HG02759 (cell line): ENCODE results near the gene MRTO4.
"Not testable (repeated sequence)": the region's sequence is repeated elsewhere in the genome, so short reads cannot be mapped to it uniquely, and the experiment has no call there.

Experiments
- ATAC-seq: cut with Tn5 transposase; IDR thresholded peaks from one replicate; pipeline ENCODE4 v1.9.1; 2021; ENCODE audit warnings: mild to moderate bottlenecking, moderate library complexity; ENCODE audit not compliant: unreplicated experiment

MRTO4 gene

GRCh38 chr1:19269427-19270342, 18.1 kb downstream of the MRTO4 start:
- not testable (repeated sequence) for ATAC-seq

DNA sequence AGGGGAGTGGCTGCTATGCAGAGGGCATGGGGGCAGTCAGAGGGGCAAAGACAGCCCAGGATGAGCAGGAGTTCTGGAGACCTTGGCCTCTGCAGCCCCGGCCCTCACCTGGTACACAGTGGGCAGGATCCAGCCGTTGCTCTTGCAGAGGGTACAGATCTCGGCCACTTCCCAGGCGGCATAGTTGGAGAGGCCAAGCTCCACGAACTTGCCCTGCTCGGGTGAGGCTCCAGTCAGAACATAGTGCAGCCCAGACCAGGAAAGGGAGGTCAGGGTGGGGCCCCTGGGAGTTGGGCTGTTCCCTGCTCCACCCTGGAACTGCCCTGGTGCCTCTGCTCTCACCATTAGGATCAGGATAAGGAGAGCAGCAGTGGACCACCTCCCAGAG, 18.7 kb downstream of the MRTO4 start:
- ATAC-seq: not testable (repeated sequence)

DNA sequence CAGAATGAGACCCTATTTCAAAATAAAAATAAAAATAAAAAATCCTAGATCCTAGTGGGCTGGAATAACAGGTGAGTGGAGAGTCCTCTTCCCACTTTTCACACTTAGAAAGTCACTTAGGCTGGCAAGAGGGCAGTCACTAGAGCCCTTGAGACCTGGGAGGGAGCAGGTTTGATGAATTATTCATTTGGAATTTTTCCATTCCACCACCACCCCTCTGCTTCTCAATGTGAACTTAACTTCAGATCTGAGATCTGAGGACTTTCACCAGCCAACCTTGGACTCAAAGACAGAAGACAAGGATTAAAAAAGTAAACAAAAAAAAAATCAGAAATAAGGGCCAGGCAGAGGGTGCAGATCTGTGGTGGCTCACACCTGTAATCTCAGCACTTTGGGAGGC, 20.5 kb downstream of the MRTO4 start:
- ATAC-seq: no peak

DNA sequence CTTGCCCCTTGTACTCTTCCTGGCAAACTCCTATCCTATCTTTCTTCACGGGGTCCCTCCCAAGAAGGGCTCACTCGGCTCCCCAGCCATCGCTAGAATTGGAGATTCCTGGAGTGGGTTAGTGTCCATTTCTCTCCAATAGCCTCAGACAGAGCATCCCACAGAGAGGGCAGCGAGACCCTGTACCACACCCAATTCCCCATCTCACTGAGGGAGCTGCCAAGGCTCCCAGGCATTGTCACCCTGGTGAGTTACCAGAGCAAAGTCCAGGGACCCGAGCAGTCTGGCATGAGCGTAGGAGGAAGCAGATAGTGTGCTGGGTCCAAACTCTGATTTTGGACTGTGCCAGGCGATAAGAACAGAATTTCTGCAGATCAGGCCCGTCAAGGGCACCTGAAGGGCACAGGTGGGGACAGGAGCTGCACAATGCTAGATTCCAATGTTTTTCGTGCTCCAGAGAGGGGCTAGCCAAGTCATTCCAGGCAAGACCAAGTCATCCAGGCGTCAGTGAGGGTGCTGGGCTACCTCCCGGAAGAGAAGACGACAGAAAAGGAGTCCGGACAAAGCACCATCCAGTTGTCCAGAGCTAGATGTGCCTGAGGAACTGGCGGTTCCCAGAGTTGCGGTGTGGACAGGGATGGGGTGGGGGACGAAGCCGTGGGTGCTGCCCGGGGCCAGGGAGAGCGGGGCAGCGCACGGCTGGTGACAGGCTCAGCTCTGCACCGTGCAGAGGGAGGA, 21.7 kb downstream of the MRTO4 start:
- ATAC-seq: no peak

- not testable (repeated sequence) for ATAC-seq
Measured at GRCh38 chr1:19273844-19274531, 22.4 kb downstream of the MRTO4 start.

DNA sequence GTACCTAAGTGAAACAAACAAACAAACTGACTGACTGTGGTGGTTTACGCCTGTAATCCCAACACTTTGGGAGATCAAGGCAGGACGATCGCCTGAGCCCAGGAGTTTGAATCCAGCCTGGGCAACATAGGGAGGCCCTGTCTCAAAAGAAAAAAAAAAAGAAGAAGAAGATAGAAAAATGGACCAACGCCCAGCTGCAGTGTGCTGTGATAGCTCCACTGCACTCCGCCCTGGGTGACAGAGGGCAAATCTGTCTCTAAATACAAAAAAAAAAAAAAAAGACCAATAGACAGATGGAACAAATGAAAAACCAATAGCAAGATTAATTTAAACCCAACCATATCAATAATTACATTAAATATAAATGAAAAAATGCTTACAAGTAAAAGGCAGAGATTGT, 23.0 kb downstream of the MRTO4 start:
- no peak for ATAC-seq

- no peak for ATAC-seq
Measured at GRCh38 chr1:19283891-19284290, 32.3 kb downstream of the MRTO4 start.

DNA sequence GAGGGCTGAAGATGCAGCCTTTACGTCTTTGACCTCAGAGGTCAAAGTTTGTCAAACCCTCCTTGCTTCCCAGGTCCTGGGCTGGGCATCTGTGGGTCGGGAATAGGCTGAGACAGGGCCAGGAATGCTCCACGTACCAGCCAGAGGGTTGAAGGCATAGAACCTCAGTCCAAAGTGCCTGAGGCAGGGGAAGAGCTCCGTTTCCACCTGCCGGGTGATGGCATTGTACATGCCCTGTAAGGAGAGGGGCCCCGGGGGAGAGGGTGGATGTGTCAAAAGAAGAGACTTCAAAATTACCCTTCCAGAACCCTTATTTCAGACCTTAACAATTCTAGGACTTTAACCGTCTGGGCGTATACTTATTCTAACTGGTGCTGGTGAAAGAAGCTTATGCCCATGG, 33.3 kb downstream of the MRTO4 start:
- no peak for ATAC-seq

GRCh38 chr1:19285366-19285765, 33.8 kb downstream of the MRTO4 start:
- not testable (repeated sequence) for ATAC-seq

DNA sequence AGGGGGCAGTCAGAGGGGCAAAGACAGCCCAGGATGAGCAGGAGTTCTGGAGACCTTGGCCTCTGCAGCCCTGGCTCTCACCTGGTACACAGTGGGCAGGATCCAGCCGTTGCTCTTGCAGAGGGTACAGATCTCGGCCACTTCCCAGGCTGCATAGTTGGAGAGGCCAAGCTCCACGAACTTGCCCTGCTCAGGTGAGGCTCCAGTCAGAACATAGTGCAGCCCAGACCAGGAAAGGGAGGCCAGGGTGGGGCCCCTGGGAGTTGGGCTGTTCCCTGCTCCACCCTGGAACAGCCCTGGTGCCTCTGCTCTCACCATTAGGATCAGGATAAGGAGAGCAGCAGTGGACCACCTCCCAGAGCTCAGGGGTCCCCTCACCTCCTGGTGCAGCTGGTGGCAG, 34.2 kb downstream of the MRTO4 start:
- ATAC-seq: not testable (repeated sequence)

DNA sequence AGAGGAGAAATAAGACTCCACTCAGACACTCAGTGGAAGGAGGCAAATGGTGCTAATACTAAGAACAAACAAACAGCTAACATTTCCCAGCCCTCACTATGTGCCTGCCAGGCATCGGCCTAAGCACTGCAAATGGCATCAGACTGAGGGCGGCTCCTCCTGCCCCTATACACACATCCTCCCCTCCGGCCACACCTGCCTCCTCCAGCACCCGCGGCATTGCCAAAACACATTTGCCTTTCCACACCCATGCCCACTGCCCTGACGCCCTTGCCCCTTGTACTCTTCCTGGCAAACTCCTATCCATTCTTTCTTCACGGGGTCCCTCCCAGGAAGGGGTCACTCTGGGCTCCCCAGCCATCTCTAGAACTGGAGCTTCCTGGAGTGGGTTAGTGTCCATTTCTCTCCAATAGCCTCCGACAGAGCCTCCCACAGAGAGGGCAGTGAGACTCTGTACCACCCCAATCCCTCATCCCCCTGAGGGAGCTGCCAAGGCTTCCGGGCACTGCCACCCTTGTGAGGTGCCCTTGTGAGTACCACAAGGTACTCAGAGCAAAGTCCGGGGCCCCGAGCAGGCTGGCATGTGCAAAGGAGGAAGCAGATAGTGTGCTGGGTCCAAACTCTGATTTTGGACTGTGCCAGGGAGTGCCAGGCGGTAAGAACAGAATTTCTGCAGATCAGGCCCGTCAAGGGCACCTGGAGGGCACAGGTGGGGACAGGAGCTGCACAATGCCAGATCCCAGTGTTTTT, 36.0 kb downstream of the MRTO4 start:
- ATAC-seq: no peak

GRCh38 chr1:19288324-19289241, 37.0 kb downstream of the MRTO4 start, which contains the start of gene AKR7A3:
TSS of gene AKR7A3 (minus strand) at chr1:19288770. CDS start at chr1:19288709, 61 bp downstream.
- not testable (repeated sequence) for ATAC-seq

DNA sequence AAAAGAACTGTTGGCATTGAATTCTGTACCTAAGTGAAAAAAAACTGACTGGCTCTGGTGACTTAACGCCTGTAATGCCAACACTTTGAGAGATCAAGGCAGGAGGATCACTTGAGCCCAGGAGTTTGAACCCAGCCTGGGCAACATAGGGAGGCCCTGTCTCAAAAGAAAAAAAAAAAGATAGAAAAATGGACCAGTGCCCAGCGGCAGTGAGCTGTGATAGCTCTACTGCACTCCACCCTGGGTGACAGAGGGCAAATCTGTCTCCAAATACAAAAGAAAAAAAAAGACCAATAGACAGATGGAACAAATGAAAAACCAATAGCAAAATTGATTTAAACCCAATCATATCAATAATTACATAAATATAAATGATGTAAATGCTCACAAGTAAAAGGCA, 37.6 kb downstream of the MRTO4 start:
- ATAC-seq: no peak

- no peak for ATAC-seq
Measured at GRCh38 chr1:19294638-19295037, 43.0 kb downstream of the MRTO4 start.

DNA sequence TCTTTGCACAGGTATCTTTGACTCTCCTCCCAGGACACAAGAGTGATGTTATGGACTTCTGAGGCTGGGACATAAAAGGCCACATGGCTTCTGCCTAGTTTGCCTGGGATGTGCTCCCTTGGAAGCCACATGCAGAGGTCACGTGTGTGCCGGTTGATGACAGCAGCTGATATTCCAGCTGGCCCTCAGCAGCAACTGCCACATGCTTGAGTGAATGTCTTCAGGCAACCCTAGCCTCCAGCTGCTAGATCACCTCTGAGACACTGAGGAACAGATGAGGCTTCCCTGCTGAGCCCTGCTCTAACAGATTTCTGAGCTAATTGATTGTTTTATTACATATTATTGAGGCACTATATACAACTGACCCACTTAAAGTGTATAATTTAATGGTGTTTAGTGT, 48.6 kb downstream of the MRTO4 start:
- ATAC-seq: no peak

DNA sequence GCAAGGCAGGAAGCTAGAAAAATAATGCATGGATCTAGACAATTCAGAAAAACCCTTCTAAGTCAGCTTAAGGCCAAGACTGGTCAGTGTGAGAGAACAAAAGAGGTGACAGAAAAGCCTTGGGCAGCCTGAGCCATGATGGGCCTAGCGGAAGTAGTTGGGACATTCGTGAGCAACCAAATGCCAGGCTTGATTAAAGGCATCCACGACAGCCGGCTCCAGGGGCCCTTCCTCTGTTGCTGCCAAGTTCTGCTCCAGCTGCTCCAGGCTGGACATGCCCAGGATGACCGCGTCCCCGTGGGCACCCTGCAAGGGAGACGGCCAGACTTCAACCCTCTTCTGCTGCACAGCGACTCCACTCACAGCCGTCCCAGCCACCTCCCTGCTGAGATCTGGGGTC, 52.5 kb downstream of the MRTO4 start:
- not testable (repeated sequence) for ATAC-seq

GRCh38 chr1:19305880-19306279, 54.3 kb downstream of the MRTO4 start:
- no peak for ATAC-seq

- no peak for ATAC-seq
Measured at GRCh38 chr1:19306941-19307340, 55.3 kb downstream of the MRTO4 start.

DNA sequence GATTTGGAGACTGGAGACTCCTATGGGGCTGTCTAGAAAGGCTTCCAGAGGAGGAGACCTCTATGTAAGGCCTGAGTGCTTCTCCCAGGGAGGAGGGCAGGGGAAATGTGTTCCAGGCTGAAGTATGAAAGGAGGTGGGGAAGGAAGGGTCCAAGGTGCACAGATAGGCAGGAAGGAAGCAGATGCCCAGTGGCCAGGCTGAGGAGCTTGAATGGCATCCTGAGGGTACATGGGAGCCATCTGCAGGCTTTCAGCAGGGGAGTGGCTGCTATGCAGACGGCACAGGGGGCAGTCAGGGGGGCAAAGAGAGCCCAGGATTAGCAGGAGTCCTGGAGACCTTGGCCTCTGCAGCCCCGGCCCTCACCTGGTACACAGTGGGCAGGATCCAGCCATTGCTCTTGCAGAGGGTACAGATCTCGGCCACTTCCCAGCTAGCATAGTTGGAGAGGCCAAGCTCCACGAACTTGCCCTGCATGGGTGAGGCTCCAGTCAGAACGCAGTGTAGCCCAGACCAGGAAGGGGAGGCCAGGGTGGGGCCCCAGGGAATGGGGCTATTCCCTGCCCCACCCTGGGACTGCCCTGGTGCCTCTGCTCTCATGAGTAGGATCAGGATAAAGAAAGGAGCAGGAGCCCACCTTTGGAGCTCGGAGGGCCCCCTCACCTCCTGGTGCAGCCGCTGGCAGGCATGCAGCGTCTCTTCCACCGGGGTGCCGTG, 56.3 kb downstream of the MRTO4 start:
- no peak for ATAC-seq
